ENCODE measurements around the gene BST1. TPM values are rescaled to one million over a fixed set of nuclear protein-coding genes. Genes with fewer than 3 reads are reported as not detected.

The BST1 gene
- total RNA-seq, 2 experiments from 2014 or later: 0.47 to 0.66 TPM

DNA sequence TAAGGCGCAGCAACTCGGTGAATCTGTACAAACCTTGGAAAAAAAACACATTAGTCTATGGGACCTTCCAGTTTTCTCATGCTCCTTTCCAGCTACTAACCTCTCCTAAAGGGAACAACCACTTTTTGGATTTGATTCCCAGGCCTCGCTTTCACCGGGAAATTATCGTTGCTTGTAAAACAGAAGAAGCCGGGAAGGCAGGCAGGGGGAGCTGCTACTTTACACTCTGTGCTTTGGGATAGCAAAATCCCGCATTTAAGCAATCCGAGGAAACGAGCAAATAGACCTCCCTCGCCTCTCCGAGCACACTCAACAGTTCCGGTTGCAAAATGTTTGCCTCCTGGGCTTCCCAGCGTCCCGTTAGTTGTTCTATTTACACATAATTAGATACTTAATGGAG lies 76.4 kb downstream of the BST1 start:
- DNase-seq (no peak), ATAC-seq (no peak)
- POLR2A ChIA-PET: interaction anchor here (0.6 kb wide), 1 partner anchor 186 kb away, joined by 3 read pairs; no protein-coding TSS in a partner anchor
- Mint-ChIP-seq H3K27me3 (peaks cover 23% of the 10 kb centered on the region), H3K36me3 (ENCODE audit: low read depth) (peaks cover 42% of the 10 kb centered on the region), H3K9me3 (ENCODE audit: low read depth) (no peaks in the 10 kb centered on the region), H3K27ac (peak overlapping the region; percentile 83), H3K4me3 (peak overlapping the region; percentile 84), H3K4me1 (peaks cover 69% of the 10 kb centered on the region)
- intact Hi-C loops (cut with DNase I, micrococcal nuclease): loop anchor here (2.0 to 10.0 kb wide), 8 partner anchors 15 to 925 kb away; partner anchors contain the start of genes FAM200B (in 2 of the 2), TAPT1 (in 2 of the 2) and FBXL5 (in 1 of the 2)
- CTCF ChIA-PET: interaction anchor here (0.7 to 2.3 kb wide), 9 partner anchors 8 to 127 kb away, joined by 3 to 9 read pairs (median 5); no protein-coding TSS in a partner anchor

- ATAC-seq: no peak
Measured at GRCh38 chr4:15779809-15780208, 76.9 kb downstream of the BST1 start.

GRCh38 chr4:15781427-15782095 lies 78.7 kb downstream of the BST1 start:
- CTCF ChIA-PET: interaction anchor here (0.8 to 2.8 kb wide), 8 partner anchors 10 to 43 kb away, joined by 3 to 17 read pairs (median 4); no protein-coding TSS in a partner anchor
- Mint-ChIP-seq H3K4me3 (no peak overlapping the region), H3K9me3 (ENCODE audit: low read depth) (peaks cover 2% of the 10 kb centered on the region), H3K27ac (peak overlapping the region; percentile 30), H3K27me3 (peaks cover 10% of the 10 kb centered on the region), H3K36me3 (ENCODE audit: low read depth) (peaks cover 60% of the 10 kb centered on the region), H3K4me1 (peaks cover 66% of the 10 kb centered on the region)
- ATAC-seq (peak; percentile 43), DNase-seq (peak; percentile 73)
- POLR2A ChIA-PET: interaction anchor here (0.5 kb wide), 1 partner anchor 101 kb away, joined by 6 read pairs; no protein-coding TSS in a partner anchor
- intact Hi-C loops (cut with DNase I, micrococcal nuclease): loop anchor here (1.0 kb wide), 4 partner anchors 10 to 26 kb away; no protein-coding TSS in a partner anchor

More at GRCh38 chr4:15779809-15780208, 76.9 kb downstream of the BST1 start:
- no peaks in the 10 kb centered on the region for H3K9me3 Mint-ChIP-seq (ENCODE audit: low read depth)
- peaks cover 22% of the 10 kb centered on the region for H3K27me3 Mint-ChIP-seq
- POLR2A ChIA-PET: interaction anchor here (0.6 to 0.7 kb wide), 2 partner anchors 185 to 437 kb away, joined by 3 to 10 read pairs; no protein-coding TSS in a partner anchor
- intact Hi-C loops (cut with DNase I, micrococcal nuclease): loop anchor here (2.0 to 10.0 kb wide), 8 partner anchors 15 to 925 kb away; partner anchors contain the start of genes FAM200B (in 2 of the 2), TAPT1 (in 2 of the 2) and FBXL5 (in 1 of the 2)
- peaks cover 69% of the 10 kb centered on the region for H3K4me1 Mint-ChIP-seq
- H3K36me3 Mint-ChIP-seq (ENCODE audit: low read depth): peaks cover 45% of the 10 kb centered on the region
- peak overlapping the region; percentile 83 for H3K27ac Mint-ChIP-seq
- DNase-seq: no peak
- CTCF ChIA-PET: interaction anchor here (0.6 to 2.3 kb wide), 8 partner anchors 9 to 128 kb away, joined by 3 to 9 read pairs (median 6); no protein-coding TSS in a partner anchor
- H3K4me3 Mint-ChIP-seq: peak overlapping the region; percentile 84

Other genes starting within 250 kb of the BST1 start
- not detected for gene CC2D2A, start 233.2 kb upstream of the BST1 start, total RNA-seq
- gene FBXL5, start 47.7 kb upstream of the BST1 start, total RNA-seq: 10 to 100 TPM; 20.1 to 29.1 TPM
- gene FAM200B, start 21.2 kb upstream of the BST1 start, total RNA-seq: 10 to 100 TPM in 1 of 2 experiments, 1 to 10 TPM in 1; 9.8 to 13.3 TPM
- 10 to 100 TPM; 15.0 to 17.3 TPM for gene CD38, start 75.3 kb downstream of the BST1 start, total RNA-seq
- not detected for gene FGFBP1, start 235.7 kb downstream of the BST1 start, total RNA-seq

All from activated CD4-positive, alpha-beta T cell treated with anti-CD3 and anti-CD28 coated beads for 36 hours (primary cell).